CD14-positive monocyte (primary cell): Measurements from ENCODE around the gene SLC35F3. TPM values are rescaled to one million over a fixed set of nuclear protein-coding genes. Genes with fewer than 3 reads are reported as not detected.

Experiments
- DNase-seq, 3 donors: peaks; one replicate each; pipeline ENCODE4 v3.0.0-alpha.2; 2011 to 2022
- H2AFZ ChIP-seq: 2 replicates; pipeline ENCODE4 v1.6.0; 2012; ENCODE audit warnings: mild to moderate bottlenecking, low read depth, low read length, inconsistent platforms; ENCODE audit not compliant: insufficient read depth, poor library complexity, severe bottlenecking
- H3K27ac ChIP-seq, 2 donors: 1 replicate in 1 of 2; 2 replicates in 1 of 2; pipeline ENCODE4 v1.5.1; 2012 to 2013; ENCODE audit warnings: low read length in 2 of 2, control low read depth in 1 of 2, inconsistent platforms in 1 of 2, low read depth in 1 of 2, mild to moderate bottlenecking in 1 of 2
- H3K27me3 ChIP-seq, 2 donors: one replicate each; pipeline versions ENCODE4 v1.6.0 to v1.6.1; 2011 to 2013; ENCODE audit warnings: low read length in 2 of 2; ENCODE audit not compliant: control insufficient read depth in 2 of 2, insufficient read depth in 2 of 2
- H3K36me3 ChIP-seq, 2 donors: replicated peaks in 1 of 2; 1 replicate in 1 of 2; 2 replicates in 1 of 2; pipeline versions ENCODE4 v1.5.1 to v1.6.1; 2012 to 2013; ENCODE audit warnings: low read length in 2 of 2, control low read depth in 1 of 2, inconsistent platforms in 1 of 2, mild to moderate bottlenecking in 1 of 2; ENCODE audit not compliant: insufficient read depth in 2 of 2, control insufficient read depth in 1 of 2
- H3K4me1 ChIP-seq, 2 donors: 1 replicate in 1 of 2; 2 replicates in 1 of 2; pipeline versions ENCODE4 v1.5.1 to v1.6.1; 2012 to 2013; ENCODE audit warnings: low read length in 2 of 2, control low read depth in 1 of 2, inconsistent platforms in 1 of 2, mild to moderate bottlenecking in 1 of 2, moderate library complexity in 1 of 2; ENCODE audit not compliant: insufficient read depth in 2 of 2, control insufficient read depth in 1 of 2
- H3K4me2 ChIP-seq: replicated peaks from 2 replicates; pipeline ENCODE3; 2012; ENCODE audit warnings: low read length, moderate library complexity, mild to moderate bottlenecking; ENCODE audit not compliant: poor library complexity, severe bottlenecking; ENCODE audit errors: extremely low read depth
- H3K4me3 ChIP-seq, 3 experiments: fragments of 200-600 bp in 1 of 3; sonication (generic) in 1 of 3; replicated peaks in 1 of 3; 1 replicate in 2 of 3; 2 replicates in 1 of 3; pipeline ENCODE4 v1.5.1; 2011 to 2013; ENCODE audit warnings: low read length in 3 of 3, mild to moderate bottlenecking in 3 of 3, control low read depth in 2 of 3, low read depth in 2 of 3, inconsistent platforms in 1 of 3, moderate library complexity in 1 of 3
- H3K79me2 ChIP-seq: 2 replicates; pipeline ENCODE4 v1.6.0; 2012; ENCODE audit warnings: mild to moderate bottlenecking, control low read depth, inconsistent platforms, low read length, moderate library complexity; ENCODE audit not compliant: insufficient read depth
- H3K9ac ChIP-seq: 2 replicates; pipeline ENCODE4 v1.6.0; 2017; ENCODE audit warnings: low read length, mild to moderate bottlenecking; ENCODE audit not compliant: insufficient read depth, poor library complexity, severe bottlenecking
- H3K9me3 ChIP-seq, 2 donors: replicated peaks in 1 of 2; 1 replicate in 1 of 2; 2 replicates in 1 of 2; pipeline versions ENCODE4 v1.5.1 to v1.6.1; 2012 to 2013; ENCODE audit warnings: low read length in 2 of 2, control low read depth in 1 of 2; ENCODE audit not compliant: control insufficient read depth in 1 of 2, insufficient read depth in 1 of 2
- H4K20me1 ChIP-seq: 2 replicates; pipeline ENCODE4 v1.6.0; 2012; ENCODE audit warnings: mild to moderate bottlenecking, low read length, control low read depth, moderate library complexity; ENCODE audit not compliant: insufficient read depth
- H3K27ac Mint-ChIP-seq, 7 donors: one replicate each; pipeline ENCODE4 v1.8.0; 2020; ENCODE audit warnings: mild to moderate bottlenecking in 7 of 7, mixed read lengths in 7 of 7, moderate library complexity in 6 of 7, inconsistent platforms in 2 of 7
- H3K27me3 Mint-ChIP-seq, 3 donors: one replicate each; pipeline ENCODE4 v1.8.0; 2021 to 2022; ENCODE audit warnings: low read depth in 3 of 3, mild to moderate bottlenecking in 3 of 3, mixed read lengths in 3 of 3, moderate library complexity in 3 of 3, inconsistent platforms in 1 of 3
- H3K36me3 Mint-ChIP-seq, 2 donors: one replicate each; pipeline ENCODE4 v1.8.0; 2020; ENCODE audit warnings: mixed read lengths in 2 of 2, inconsistent platforms in 1 of 2, mild to moderate bottlenecking in 1 of 2
- H3K4me1 Mint-ChIP-seq: one replicate; pipeline ENCODE4 v1.8.0; 2020; ENCODE audit warnings: mild to moderate bottlenecking, mixed read lengths
- H3K4me3 Mint-ChIP-seq, 2 donors: one replicate each; pipeline ENCODE4 v1.8.0; 2020; ENCODE audit warnings: mild to moderate bottlenecking in 2 of 2, mixed read lengths in 2 of 2, moderate library complexity in 1 of 2
- H3K9me3 Mint-ChIP-seq, 7 donors: one replicate each; pipeline ENCODE4 v1.8.0; 2020 to 2022; ENCODE audit warnings: mixed read lengths in 7 of 7, mild to moderate bottlenecking in 6 of 7, moderate library complexity in 6 of 7, inconsistent platforms in 2 of 7
- CTCF ChIP-seq: fragments of 200-600 bp; IDR thresholded peaks from one replicate; pipeline ENCODE4 v1.8.0; 2022; ENCODE audit warnings: antibody characterized with exemption, mild to moderate bottlenecking
- WGBS: methylation state at CpG from one replicate; pipeline ENCODE4 v1.1.5; 2013; ENCODE audit warnings: missing lambda C conversion rate; ENCODE audit not compliant: insufficient coverage; 5-methylcytosine and 5-hydroxymethylcytosine counted together
- intact Hi-C, 2 donors: fragments of 100-400 bp; cut with micrococcal nuclease; formaldehyde crosslinking; loops; one replicate each; pipeline versions ENCODE4 v1.15.0 to v1.15.1; 2023
- polyA plus RNA-seq, 3 donors: library from polyadenylated mRNA; depleted of rRNA in 1 of 3; unstranded in 2 of 3; stranded (reverse) in 1 of 3; fragments of 300-500 nt in 2 of 3; fragments of >200 nt in 1 of 3; fragmentation: Illumina TruSeq in 2 of 3; gene quantifications; 1 replicate in 2 of 3; 2 replicates in 1 of 3; pipeline ENCODE4 v1.2.3, GENCODE V29; 2012 to 2021

SLC35F3 gene
- polyA plus RNA-seq, 3 donors = 0.17 to 0.78 TPM; not detected in 1

GRCh38 chr1:234139966-234140365 lies 235.5 kb downstream of the SLC35F3 start:
- Histone ChIP-seq H2AFZ (no peak overlapping the region), H3K79me2 (no peaks in the 10 kb centered on the region), H3K9ac (no peak overlapping the region), H3K27ac (no peak overlapping the region), H3K27me3 (no peaks in the 10 kb centered on the region), H3K4me3 (no peak overlapping the region), H3K4me2 (no peak overlapping the region), H3K36me3 (no peaks in the 10 kb centered on the region), H3K4me1 (no peaks in the 10 kb centered on the region), H3K9me3 (no peaks in the 10 kb centered on the region), H4K20me1 (no peaks in the 10 kb centered on the region)
- peaks cover 0 to 1% (median 0%) of the 10 kb centered on the region in 7 donors for H3K9me3 Mint-ChIP-seq
- H3K4me1 Mint-ChIP-seq = peaks cover 1% of the 10 kb centered on the region
- H3K27ac Mint-ChIP-seq = no peak overlapping the region
- no peak overlapping the region for H3K4me3 Mint-ChIP-seq
- intact Hi-C loops = no loop called here
- DNase-seq = no peak
- no peaks in the 10 kb centered on the region for H3K36me3 Mint-ChIP-seq
- 100% methylated on average over 1 of the region's 6 CpGs for WGBS
- no peak for TF ChIP-seq CTCF
- peaks cover 3 to 9% (median 5%) of the 10 kb centered on the region in 3 donors for H3K27me3 Mint-ChIP-seq

GRCh38 chr1:234140388-234140787 lies 235.9 kb downstream of the SLC35F3 start:
- DNase-seq = no peak
- H3K4me3 Mint-ChIP-seq = no peak overlapping the region
- peaks cover 0 to 1% (median 0%) of the 10 kb centered on the region in 7 donors for H3K9me3 Mint-ChIP-seq
- intact Hi-C loops = no loop called here
- Histone ChIP-seq H4K20me1 (no peaks in the 10 kb centered on the region), H3K4me3 (no peak overlapping the region), H2AFZ (no peak overlapping the region), H3K79me2 (no peaks in the 10 kb centered on the region), H3K36me3 (no peaks in the 10 kb centered on the region), H3K27me3 (no peaks in the 10 kb centered on the region), H3K4me1 (no peaks in the 10 kb centered on the region), H3K4me2 (no peak overlapping the region), H3K27ac (no peak overlapping the region), H3K9ac (no peak overlapping the region), H3K9me3 (no peaks in the 10 kb centered on the region)
- peaks cover 3 to 9% (median 5%) of the 10 kb centered on the region in 3 donors for H3K27me3 Mint-ChIP-seq
- no peak overlapping the region for H3K27ac Mint-ChIP-seq
- 97% methylated on average over 5 of the region's 9 CpGs for WGBS
- TF ChIP-seq CTCF = no peak
- H3K4me1 Mint-ChIP-seq = peaks cover 1% of the 10 kb centered on the region
- H3K36me3 Mint-ChIP-seq = no peaks in the 10 kb centered on the region
